ENCODE results near the gene PDE3A.

PDE3A gene

GRCh38 chr12:20398686-20399085, 30.3 kb downstream of the PDE3A start:
- H3K9me3 ChIP-seq (ENCODE audit: control insufficient read depth, insufficient read depth, low read length): no peaks in the 10 kb centered on the region
- H3K79me2 ChIP-seq (ENCODE audit: control insufficient read depth, low read length): no peaks in the 10 kb centered on the region
- H3K4me1 ChIP-seq (ENCODE audit: control insufficient read depth, low read length): no peaks in the 10 kb centered on the region
- TF ChIP-seq, protein P1, sequence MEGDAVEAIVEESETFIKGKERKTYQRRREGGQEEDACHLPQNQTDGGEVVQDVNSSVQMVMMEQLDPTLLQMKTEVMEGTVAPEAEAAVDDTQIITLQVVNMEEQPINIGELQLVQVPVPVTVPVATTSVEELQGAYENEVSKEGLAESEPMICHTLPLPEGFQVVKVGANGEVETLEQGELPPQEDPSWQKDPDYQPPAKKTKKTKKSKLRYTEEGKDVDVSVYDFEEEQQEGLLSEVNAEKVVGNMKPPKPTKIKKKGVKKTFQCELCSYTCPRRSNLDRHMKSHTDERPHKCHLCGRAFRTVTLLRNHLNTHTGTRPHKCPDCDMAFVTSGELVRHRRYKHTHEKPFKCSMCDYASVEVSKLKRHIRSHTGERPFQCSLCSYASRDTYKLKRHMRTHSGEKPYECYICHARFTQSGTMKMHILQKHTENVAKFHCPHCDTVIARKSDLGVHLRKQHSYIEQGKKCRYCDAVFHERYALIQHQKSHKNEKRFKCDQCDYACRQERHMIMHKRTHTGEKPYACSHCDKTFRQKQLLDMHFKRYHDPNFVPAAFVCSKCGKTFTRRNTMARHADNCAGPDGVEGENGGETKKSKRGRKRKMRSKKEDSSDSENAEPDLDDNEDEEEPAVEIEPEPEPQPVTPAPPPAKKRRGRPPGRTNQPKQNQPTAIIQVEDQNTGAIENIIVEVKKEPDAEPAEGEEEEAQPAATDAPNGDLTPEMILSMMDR (IDR thresholded peaks at IDR 0.05; ENCODE audit: low read depth, low read length, poor library complexity, severe bottlenecking): no peak
- TF ChIP-seq EZH2phosphoT487 (IDR thresholded peaks at IDR 0.05; ENCODE audit: borderline replicate concordance, low read length): no peak
- H4K20me1 ChIP-seq (ENCODE audit: control insufficient read depth, insufficient read depth, low read depth, low read length): no peaks in the 10 kb centered on the region
- no peak overlapping the region for H3K27ac ChIP-seq (ENCODE audit: low read depth, low read length)
- no peak overlapping the region for H3K4me2 ChIP-seq (ENCODE audit: low read length)
- H3K27me3 ChIP-seq (ENCODE audit: control insufficient read depth, low read length): no peaks in the 10 kb centered on the region
- H3K36me3 ChIP-seq (ENCODE audit: control insufficient read depth, low read length): no peaks in the 10 kb centered on the region
- H3K9me2 ChIP-seq (replicated peaks; ENCODE audit: control insufficient read depth, low read length): no peaks in the 10 kb centered on the region
- no peaks in the 10 kb centered on the region for H3F3A ChIP-seq (ENCODE audit: control insufficient read depth, insufficient read depth)
- H3K4me3 ChIP-seq (ENCODE audit: low read length): no peak overlapping the region

- Histone ChIP-seq H3K9me2 (replicated peaks; ENCODE audit: control insufficient read depth, low read length) (no peaks in the 10 kb centered on the region), H4K20me1 (ENCODE audit: control insufficient read depth, insufficient read depth, low read depth, low read length) (no peaks in the 10 kb centered on the region), H3K9me3 (ENCODE audit: control insufficient read depth, insufficient read depth, low read length) (no peaks in the 10 kb centered on the region), H3K79me2 (ENCODE audit: control insufficient read depth, low read length) (no peaks in the 10 kb centered on the region), H3K4me1 (ENCODE audit: control insufficient read depth, low read length) (peaks cover 5% of the 10 kb centered on the region), H3K27me3 (ENCODE audit: control insufficient read depth, low read length) (no peaks in the 10 kb centered on the region), H3K27ac (ENCODE audit: low read depth, low read length) (no peak overlapping the region), H3K36me3 (ENCODE audit: control insufficient read depth, low read length) (no peaks in the 10 kb centered on the region), H3K4me3 (ENCODE audit: low read length) (no peak overlapping the region), H3K4me2 (ENCODE audit: low read length) (no peak overlapping the region), H3F3A (ENCODE audit: control insufficient read depth, insufficient read depth) (no peaks in the 10 kb centered on the region)
- TF ChIP-seq, protein P1 (IDR thresholded peaks at IDR 0.05; ENCODE audit: low read depth, low read length, poor library complexity, severe bottlenecking): no peak
- no peak for TF ChIP-seq EZH2phosphoT487 (IDR thresholded peaks at IDR 0.05; ENCODE audit: borderline replicate concordance, low read length)
Measured at GRCh38 chr12:20400003-20400402, 31.7 kb downstream of the PDE3A start.

GRCh38 chr12:20403230-20403629, 34.9 kb downstream of the PDE3A start:
- H3K79me2 ChIP-seq (ENCODE audit: control insufficient read depth, low read length): no peaks in the 10 kb centered on the region
- no peak overlapping the region for H3K4me2 ChIP-seq (ENCODE audit: low read length)
- no peaks in the 10 kb centered on the region for H3K36me3 ChIP-seq (ENCODE audit: control insufficient read depth, low read length)
- TF ChIP-seq EZH2phosphoT487 (IDR thresholded peaks at IDR 0.05; ENCODE audit: borderline replicate concordance, low read length): no peak
- TF ChIP-seq, protein P1 (IDR thresholded peaks at IDR 0.05; ENCODE audit: low read depth, low read length, poor library complexity, severe bottlenecking): no peak
- H3K27ac ChIP-seq (ENCODE audit: low read depth, low read length): no peak overlapping the region
- H3K27me3 ChIP-seq (ENCODE audit: control insufficient read depth, low read length): no peaks in the 10 kb centered on the region
- H3K4me3 ChIP-seq (ENCODE audit: low read length): no peak overlapping the region
- H3K4me1 ChIP-seq (ENCODE audit: control insufficient read depth, low read length): peaks cover 9% of the 10 kb centered on the region
- no peaks in the 10 kb centered on the region for H3K9me2 ChIP-seq (replicated peaks; ENCODE audit: control insufficient read depth, low read length)
- no peaks in the 10 kb centered on the region for H3K9me3 ChIP-seq (ENCODE audit: control insufficient read depth, insufficient read depth, low read length)
- no peaks in the 10 kb centered on the region for H4K20me1 ChIP-seq (ENCODE audit: control insufficient read depth, insufficient read depth, low read depth, low read length)
- H3F3A ChIP-seq (ENCODE audit: control insufficient read depth, insufficient read depth): no peaks in the 10 kb centered on the region

All from DOHH2 (cell line).